GM21619 (cell line): ENCODE data around the gene EPC1.

Experiments used
- ATAC-seq: cut with Tn5 transposase; IDR thresholded peaks from one replicate; pipeline ENCODE4 v1.9.1; 2021; ENCODE audit not compliant: unreplicated experiment

The EPC1 gene

DNA sequence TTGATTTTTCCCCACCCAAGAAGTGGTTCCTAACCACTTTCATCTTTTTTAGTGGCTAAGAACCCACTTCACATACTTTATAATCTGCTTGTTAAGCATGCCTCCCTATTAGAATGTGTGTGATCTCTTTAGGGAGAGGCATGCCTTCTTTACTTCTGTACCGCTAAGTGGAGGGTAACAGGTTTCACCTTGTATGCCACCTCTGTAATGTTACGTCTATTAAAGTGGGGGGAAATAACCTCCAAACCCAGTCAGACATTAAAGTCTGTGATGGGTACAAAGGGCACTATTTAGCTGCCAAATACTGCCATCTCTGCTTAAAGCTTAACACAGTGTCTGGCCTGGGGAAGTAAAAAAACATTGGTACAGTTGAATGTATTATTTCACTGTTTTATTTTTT is 51.9 kb downstream of the EPC1 start:
- ATAC-seq, result no peak

DNA sequence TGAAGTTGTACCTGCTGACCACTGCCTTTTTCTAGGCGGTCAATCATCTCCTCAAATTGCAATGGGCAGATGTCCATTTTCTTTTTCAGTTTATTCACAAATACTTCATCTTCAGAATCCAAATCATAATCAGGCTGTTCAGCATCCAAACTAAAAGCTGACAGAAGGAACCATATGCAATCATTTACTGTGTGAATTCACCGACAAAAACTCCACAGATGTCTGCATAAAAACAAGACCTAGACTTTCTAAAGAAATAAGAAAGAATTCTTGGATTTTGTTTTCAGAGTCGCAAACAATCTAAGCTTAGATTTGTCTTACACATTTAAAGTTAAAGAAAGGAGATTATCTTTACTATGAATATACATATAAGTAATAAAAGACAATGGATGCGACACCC is 53.4 kb downstream of the EPC1 start:
- no peak for ATAC-seq

DNA sequence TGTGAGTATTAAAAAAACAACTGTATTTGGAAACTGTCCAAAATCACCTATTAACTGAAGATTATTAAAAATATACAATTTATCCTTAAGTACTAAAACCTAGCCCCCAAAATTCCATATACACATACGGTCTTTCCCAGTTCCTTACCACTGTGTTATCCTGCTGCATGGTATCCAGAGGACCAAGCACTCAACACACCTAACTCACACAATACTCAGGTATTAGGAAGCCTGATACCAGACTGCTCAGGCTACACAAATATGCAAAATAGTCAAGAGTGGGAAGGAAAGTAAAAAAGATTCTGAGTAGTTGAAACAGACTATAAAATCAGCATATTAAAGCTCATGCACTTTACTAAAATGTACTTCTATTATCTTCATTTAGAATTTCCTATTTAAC is 67.2 kb downstream of the EPC1 start:
- ATAC-seq, result no peak

DNA sequence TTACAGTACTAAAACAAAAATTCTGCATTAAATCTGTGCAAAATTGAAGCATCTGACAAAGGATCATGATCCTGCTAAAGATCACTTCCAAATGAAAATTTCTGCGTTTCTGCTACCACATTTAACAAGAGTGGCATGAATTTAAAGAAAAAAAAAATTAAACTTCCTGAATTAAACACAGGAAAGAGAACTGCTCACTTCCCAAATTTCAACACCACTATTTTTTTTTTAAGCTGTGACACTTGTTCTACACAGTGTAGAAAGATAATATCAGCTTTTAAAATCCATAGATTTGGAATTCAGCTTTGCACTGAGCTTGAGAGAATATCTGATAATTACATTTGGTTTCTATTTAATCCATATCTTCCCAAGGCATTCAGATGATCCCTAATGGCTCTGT is 73.6 kb downstream of the EPC1 start:
- ATAC-seq, result no peak

DNA sequence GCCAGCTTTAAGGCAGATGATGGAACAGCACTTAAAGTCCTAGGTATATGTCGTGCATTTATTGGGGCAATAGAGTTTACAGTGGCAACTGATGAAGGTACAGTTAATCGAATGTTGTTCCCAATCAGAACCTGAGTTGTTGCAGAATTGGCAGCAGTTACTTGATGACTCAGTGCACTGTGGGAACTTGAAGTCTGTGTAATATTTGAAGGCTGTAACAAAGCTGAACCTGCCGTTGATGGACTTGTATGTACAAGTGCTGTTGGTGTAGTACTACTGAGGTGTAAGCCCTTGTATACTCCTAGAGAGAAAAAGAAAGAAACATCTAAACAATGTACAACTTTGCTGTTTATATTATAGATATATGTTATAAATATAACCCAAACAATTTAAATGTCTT is 75.3 kb downstream of the EPC1 start:
- no peak for ATAC-seq

DNA sequence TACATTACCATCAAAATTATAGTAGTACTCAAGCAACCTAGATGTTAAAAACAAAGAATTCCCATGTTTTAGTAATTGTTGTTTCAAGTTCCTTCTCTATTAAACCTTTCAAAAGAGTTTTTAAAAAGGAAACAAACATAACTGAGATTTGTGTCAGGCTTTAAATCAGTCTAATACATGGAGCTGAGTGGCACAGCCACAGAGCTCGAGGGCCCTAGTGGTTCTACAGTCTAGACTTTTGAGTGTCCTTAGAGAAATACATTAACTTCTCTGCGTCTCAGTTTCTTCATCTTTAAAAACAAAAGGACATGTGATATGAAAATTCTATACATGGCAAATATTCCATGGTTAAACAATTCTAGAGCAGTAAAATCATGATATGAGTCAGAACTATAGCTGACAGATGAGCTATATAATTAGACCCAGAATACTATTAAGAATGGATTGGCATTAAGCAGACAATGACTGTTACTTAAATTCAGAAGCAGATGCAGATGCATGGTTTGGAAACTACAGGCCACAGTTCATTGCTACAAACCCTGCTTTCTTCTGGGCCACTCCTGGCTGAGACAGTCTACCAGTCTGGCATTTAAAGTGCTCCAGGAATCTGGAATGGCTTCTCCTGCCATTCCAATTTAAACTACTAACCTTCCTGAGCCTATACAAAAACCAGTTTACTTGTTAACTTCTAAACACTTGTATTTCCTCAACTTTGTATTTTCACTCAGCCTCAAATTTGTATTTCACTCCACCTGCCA is 77.4 kb downstream of the EPC1 start:
- ATAC-seq, result no peak

DNA sequence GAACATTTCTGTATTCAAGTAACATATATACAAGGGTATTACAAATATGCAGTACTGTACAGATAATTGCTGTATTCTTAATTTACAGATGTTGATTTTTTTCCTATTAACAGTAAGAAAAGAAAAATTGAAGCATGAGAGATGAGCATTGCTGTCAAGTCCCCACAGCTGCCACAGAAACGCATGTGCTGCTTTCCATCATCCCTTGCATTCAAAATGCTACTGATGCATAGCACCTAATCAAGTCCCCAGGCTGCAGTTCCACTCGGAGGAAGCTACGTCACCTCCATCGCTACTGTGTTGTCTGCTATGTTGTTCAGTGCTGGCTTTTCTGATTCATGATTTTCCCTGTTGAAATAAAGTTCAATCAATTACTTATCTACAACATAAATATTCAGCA is 78.2 kb downstream of the EPC1 start:
- ATAC-seq, result no peak

DNA sequence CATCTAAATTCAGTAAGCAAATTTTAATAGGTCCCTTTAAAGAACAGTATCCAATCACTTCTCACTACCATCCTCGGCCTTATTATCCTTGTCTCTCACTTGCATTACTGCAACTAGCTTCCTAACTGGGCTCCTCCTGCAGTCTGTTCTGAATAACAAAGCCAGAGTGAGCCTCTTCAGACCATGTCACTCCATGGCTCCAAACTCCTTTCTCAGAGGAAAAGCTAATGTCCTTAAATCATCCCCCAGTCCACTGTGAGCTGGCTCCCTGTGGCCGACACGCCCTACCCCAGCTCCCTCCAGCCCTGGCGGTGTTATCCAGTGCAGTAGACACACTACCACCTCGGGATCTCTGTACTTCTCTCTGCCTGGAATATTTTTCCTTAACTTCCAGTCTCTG is 80.0 kb downstream of the EPC1 start:
- ATAC-seq, result no peak

DNA sequence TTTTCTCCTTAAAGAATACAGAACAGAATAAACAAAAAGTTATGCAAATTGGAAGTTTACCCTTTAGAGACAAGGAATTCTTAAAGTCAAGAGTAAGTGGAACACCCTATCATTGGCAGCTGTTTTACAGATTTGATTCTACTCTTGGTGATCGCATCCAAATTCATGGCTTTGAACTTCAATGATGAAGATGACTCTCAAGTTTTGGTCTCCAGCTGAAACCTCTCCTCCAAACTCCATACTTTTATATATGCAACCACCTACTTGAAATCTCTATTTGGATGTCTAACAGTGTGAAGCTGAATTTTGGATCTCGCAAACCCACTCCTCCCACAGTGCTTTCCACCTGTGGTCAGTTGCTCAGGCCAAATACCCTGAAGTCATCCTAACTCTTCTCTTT is 80.4 kb downstream of the EPC1 start:
- no peak for ATAC-seq

DNA sequence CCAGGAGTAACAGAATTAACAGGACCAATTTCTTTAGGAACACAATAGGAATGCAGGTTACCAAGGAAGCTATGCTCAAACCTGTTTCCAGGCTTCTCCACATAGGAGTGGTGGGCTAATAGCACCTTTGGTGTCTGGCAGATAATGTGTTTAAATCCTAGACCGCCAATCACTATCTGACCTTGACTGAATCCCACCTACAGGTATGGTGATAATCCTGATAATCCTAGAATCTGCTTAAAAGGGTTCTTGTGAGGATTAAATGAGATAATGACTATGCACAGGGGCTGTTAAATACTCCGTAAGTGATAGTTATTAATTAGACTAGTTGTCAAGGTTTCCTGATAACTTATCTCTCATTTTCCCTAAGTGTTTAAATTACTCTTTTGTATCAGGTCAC is 81.2 kb downstream of the EPC1 start:
- ATAC-seq, result no peak

DNA sequence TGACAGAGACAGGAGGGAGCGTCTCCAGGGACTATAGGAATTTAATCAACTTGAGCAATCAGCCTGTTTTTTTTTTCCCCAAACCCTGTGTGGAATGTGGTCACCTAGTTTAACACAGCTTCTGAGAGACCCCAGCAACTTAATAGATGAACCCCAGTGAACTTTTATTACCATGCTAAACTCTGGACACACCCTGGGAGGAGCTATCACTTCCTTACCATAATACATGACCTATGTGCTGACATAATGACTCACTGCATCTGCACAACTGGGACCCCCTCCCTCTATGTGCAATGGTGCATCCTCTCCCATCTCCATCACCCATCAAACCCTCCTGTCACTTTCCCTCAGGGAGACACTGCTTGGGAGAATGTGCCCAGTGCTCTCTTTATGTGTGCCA is 83.7 kb downstream of the EPC1 start:
- ATAC-seq, result no peak

DNA sequence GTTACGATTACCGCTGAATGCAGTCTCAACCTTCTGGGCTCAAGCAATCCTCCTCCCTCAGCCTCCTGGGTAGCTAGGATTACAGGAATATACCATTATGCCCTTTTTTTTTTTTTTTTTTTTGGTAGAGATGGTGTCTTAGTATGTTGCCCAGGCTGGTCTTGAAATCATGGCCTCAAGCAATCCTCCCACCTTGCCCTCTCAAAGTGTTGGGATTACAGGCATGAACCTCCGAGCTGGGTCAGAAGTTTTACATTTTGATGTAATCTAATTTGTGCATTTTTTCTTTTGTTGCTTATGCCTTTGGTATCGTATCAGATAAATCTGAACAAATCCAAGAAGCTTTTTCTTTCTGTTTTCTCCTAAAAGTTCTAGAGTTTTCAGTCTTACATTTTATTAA is 87.4 kb downstream of the EPC1 start:
- no peak for ATAC-seq

DNA sequence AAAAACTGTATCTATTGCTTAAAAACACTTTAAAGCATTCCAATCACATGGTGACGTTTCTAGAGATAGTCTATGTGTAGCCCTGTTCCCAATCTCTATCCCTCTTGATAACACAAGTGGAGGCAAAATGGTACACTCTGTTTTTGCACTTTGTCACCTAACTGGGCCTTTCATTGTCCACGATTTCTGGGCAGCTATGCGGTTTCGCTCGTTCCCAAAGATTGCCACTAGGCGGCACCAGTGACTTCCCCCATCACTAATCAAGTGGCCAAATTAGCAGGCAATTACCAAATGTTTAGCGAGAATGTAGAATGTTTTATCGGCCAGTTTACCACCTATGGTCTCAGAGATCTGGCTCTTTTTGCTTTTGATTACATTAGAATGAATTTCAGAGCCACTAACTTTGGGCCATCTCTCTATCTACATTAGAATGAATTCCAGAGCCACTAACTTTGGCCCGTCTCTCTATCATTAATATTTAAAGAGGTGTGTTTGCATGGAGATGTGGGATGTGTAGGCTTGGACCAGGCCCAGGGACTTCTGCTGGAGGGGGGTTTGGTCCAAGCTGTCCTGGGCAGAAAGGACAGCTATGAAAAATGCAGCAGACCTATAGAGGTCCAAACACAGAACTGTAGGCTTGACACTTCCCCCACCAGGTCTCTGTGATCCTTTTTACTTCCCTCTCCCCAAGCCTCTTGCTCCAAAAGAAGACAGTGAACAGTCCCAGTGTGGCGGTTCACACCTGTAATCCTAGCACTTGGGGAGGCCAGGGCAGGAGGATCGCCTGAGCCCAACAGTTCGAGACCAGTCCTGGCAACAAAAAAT is 90.1 kb downstream of the EPC1 start:
- ATAC-seq, result peak; percentile 85

DNA sequence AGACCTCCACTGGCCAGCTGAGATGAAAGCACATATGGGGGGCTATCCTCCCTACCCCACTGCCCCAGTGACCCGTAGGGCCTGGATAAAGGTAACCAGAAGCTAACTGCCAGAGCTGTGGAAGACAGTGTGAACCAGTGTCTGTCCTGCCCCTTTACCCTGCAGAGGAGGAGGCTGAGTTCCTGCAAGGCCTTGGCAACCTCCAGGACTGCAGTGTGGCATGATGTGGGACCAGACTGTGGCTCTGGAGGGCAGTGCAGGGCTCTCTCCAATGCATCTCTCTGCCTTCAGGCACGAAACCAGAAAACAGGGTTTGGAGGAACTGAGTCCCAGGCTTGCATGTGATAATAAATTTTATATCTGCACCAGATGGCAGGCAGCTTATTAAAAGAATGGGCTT is 93.1 kb downstream of the EPC1 start:
- no peak for ATAC-seq

DNA sequence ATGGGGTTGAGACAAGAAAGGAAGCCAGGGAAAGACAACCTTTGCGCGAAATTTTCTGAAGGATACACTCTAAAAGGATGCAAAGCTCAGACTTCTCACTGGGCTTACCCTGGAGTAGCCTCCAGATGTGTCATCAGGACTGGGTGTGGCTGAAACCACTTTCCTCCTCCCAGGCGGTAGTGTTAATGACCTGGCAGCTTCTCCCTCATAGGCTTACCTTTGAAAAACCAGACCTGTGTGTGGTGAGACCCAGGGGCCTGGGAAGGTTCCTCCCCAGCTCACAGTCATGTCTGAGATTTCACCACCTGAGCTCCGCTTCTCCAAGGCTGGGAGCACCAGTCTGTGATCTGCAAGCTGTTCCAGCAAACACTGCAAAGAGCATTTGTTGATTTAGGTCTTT is 93.7 kb downstream of the EPC1 start:
- no peak for ATAC-seq

DNA sequence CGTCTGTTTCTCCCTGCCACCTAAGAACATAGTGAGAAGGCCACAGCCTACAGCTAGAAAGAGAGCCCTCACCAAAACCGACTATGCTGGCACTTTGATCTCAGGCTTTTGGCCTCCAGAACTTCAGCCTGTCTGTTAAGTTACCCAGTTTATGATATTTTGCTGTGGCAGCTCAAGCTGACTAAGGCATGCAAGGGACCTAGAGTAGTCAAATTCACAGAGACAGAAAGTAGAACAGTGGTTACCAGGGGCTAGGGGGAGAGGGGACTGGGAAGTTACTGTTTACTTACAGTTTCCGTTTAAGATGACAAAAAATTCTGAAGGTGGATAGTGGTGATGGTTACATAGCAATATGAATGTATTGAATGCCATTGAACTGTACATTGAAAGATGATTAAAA is 96.5 kb downstream of the EPC1 start:
- ATAC-seq, result peak; percentile 80

DNA sequence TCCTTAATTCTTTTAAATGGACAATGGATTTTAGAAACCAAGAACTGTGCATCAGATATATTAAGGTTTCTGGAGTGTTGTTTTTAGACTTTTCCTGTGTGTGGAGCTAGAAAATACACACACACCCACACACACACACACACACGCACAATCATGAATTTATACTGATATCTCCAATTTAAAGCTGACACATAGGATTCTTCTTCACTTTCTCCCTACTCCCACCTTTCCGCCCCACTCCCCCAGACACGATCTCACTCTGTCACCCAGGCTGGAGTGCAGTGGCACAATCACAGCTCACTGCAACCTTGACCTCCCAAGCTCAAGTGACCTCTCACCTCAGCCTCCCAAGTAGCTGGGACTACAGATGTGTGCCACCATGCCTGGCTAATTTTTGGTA is 100.3 kb downstream of the EPC1 start:
- no peak for ATAC-seq

DNA sequence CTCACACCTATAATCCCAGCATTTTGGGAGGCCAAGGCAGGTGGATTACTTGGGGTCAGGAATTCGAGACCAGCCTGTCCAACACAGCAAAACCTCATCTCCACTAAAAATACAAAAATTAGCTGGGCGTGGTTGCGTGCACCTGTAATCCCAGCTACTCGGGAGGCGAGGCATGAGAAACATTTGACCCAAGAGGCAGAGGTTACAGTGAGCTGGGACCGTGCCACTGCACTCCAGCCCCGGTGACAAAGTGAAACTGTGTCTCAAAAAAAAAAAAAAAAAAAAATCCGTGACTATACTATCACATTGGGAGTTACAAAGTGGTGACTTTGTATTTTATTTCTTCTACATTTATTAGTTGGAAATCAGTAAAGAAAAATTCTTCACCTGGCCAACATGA is 101.2 kb downstream of the EPC1 start:
- no peak for ATAC-seq

DNA sequence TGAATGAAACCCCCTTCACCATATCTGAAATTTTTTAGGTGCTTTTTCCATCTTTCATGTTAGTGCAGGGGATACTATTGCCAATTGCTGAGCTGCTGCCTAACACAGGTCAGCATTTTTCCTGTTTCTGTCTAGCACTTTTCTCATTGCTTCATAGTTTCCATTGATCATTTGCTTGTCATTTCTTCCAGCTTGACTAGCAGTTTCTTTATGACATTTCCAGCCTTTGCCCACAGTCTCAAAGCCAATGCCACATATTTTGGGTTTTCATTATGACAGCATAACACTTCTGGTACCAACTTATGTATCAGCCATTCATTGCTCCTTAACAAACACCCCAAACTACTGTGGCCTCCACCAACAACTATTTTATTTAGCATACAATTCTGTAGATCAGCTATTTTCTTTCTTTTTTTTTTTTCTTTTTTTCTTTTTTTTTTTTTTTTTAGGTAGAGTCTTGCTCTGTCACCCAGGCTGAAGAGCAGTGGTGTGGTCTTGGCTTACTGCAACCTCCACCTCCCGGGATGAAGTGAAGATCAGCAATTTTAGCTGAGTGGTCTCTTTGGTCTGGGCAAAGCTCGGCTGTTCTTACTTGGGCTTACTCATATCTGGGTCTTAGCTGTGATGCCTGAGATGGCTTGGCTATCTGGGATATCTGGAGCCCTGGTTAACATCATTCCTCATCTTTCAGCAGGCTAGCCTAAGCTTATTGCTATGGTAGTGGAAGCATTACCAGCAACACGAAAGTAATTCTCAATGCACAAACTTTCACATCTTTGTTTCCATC is 102.3 kb downstream of the EPC1 start:
- ATAC-seq, result no peak

DNA sequence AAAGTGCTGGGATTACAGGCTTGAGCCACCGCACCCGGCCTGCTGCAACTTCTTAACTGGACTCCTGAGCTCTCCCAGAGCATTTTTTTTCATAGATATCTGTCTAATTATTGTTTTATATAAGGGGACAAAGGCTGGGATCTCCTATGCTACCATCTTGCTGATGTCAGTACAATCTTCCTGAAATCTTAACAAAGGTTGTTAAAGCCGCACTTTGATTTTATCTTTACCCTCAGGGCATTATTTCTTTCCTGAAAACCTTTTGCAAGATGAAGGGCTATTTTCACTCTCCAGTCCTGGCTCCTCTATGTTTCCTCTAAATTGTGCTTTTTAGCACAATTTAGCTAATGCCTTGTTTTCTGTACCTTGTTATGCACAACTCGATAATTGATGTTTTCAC is 102.9 kb downstream of the EPC1 start:
- no peak for ATAC-seq

DNA sequence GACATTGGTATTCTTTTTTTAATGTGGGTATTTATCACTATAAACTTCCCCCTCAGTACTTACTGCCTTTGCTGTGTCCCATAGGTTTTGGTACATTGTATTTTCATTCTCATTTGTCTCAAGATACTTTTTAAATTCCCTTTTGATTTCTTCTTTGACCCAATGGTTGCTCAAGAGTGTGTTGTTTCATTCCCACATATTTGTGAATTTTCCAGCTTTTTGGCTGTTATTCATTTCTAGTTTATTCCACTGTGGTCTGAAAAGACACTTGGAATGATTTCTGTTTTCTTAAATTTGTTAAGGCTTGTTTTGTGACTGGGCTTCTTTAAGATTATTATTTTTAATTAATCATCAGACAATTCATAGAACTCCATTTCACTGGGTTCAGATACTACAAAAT is 105.0 kb downstream of the EPC1 start:
- ATAC-seq, result no peak

DNA sequence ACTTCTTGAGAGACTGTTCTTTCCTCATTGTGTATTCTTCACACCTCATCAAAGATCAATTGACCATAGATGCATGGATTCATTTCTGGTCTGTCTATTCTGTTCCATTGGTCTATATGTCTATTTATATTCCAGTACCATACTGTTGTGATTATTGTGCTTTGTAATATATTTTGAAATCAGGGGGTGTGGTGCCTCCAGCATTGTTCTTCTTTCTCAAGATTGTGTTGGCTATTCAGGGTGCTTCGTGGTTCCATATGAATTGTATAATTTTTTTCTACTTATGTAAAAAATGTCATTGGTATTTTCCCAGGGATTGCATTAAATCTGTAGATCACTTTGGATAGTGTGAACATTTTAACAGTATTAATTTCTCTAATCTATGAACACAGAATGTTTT is 106.5 kb downstream of the EPC1 start:
- ATAC-seq, result no peak
